22Rv1 (cell line): ENCODE measurements around the gene PLEKHN1.

ENCODE experiments used
- H3K27ac ChIP-seq: fragments of 450-650 bp; 2 replicates; pipeline ENCODE4 v1.5.1; 2017
- CTCF ChIP-seq: fragments of 450-650 bp; IDR thresholded peaks from 2 replicates; pipeline ENCODE4 v1.5.1; 2017; ENCODE audit warnings: mild to moderate bottlenecking
- ZFX ChIP-seq: fragments of 450-650 bp; IDR thresholded peaks from 2 replicates; pipeline ENCODE4 v1.6.1; 2017; ENCODE audit warnings: antibody characterized with exemption, borderline replicate concordance

PLEKHN1 gene

GRCh38 chr1:920010-920409 lies 46.3 kb upstream of the PLEKHN1 start:
- peak overlapping the region; percentile 91 for H3K27ac ChIP-seq
- no peak for TF ChIP-seq CTCF
- TF ChIP-seq ZFX = no peak

- TF ChIP-seq CTCF = no peak
- TF ChIP-seq ZFX = no peak
- H3K27ac ChIP-seq = peak overlapping the region; percentile 91
These were observed 45.8 kb upstream of the PLEKHN1 start for GRCh38 chr1:920521-920920.

GRCh38 chr1:921011-921837 lies 45.1 kb upstream of the PLEKHN1 start:
- H3K27ac ChIP-seq = peak overlapping the region; percentile 91
- TF ChIP-seq ZFX = no peak
- no peak; the same call in none of the 2 replicates for TF ChIP-seq CTCF

- peak within 1 kb of the TSS; percentile 91 for H3K27ac ChIP-seq
- TF ChIP-seq ZFX = no peak
- no peak for TF ChIP-seq CTCF
These were observed 42.9 kb upstream of the PLEKHN1 start, which contains the start of gene SAMD11 for GRCh38 chr1:923131-923990. TSS of gene SAMD11 (plus strand) at chr1:923923. CDS start at chr1:924432, 509 bp downstream.

GRCh38 chr1:923991-924655 lies 42.2 kb upstream of the PLEKHN1 start:
- TF ChIP-seq CTCF = no peak
- no peak for TF ChIP-seq ZFX
- H3K27ac ChIP-seq = peak overlapping the region; percentile 91

- peak overlapping the region; percentile 91 for H3K27ac ChIP-seq
- TF ChIP-seq ZFX (no peak), CTCF (0 out of 2 replicates have a peak, but pooled peaks have one; percentile 2)
These were observed 41.4 kb upstream of the PLEKHN1 start for GRCh38 chr1:924656-925560.
